Osteocyte (in vitro differentiated cells): ENCODE measurements around the gene PIGT. TPM values are rescaled to one million over a fixed set of nuclear protein-coding genes. Genes with fewer than 3 reads are reported as not detected.

Experiments
- DNase-seq: peaks from one replicate; pipeline ENCODE4 v3.0.0; 2021; ENCODE audit warnings: mixed read lengths; ENCODE audit not compliant: unreplicated experiment; ENCODE audit errors: extremely low spot score
- H3K27ac Mint-ChIP-seq: one replicate; pipeline ENCODE4 v1.8.0; 2021; ENCODE audit warnings: mild to moderate bottlenecking, mixed read lengths; ENCODE audit not compliant: unreplicated experiment
- H3K27me3 Mint-ChIP-seq: one replicate; pipeline ENCODE4 v1.8.0; 2021; ENCODE audit warnings: mixed read lengths; ENCODE audit not compliant: unreplicated experiment
- H3K36me3 Mint-ChIP-seq: one replicate; pipeline ENCODE4 v1.8.0; 2021; ENCODE audit warnings: mixed read lengths; ENCODE audit not compliant: unreplicated experiment
- H3K4me1 Mint-ChIP-seq: one replicate; pipeline ENCODE4 v1.8.0; 2021; ENCODE audit warnings: mixed read lengths; ENCODE audit not compliant: unreplicated experiment
- H3K4me3 Mint-ChIP-seq: one replicate; pipeline ENCODE4 v1.8.0; 2021; ENCODE audit warnings: mild to moderate bottlenecking, moderate library complexity, mixed read lengths; ENCODE audit not compliant: unreplicated experiment
- H3K9me3 Mint-ChIP-seq: one replicate; pipeline ENCODE4 v1.8.0; 2021; ENCODE audit warnings: mixed read lengths; ENCODE audit not compliant: unreplicated experiment
- total RNA-seq: library from RNA; stranded (reverse); gene quantifications from 2 replicates; pipeline ENCODE4 v1.2.1, GENCODE V29; 2021
- TF ChIP-seq, protein P1 (sequence below): fragments of 200-600 bp; sonication (generic); IDR thresholded peaks from 2 replicates; pipeline ENCODE4 v1.5.0; 2021; ENCODE audit warnings: antibody characterized with exemption, mild to moderate bottlenecking, moderate library complexity

PIGT gene
- total RNA-seq, 1 donor from 2014 or later, result 140 TPM

DNA sequence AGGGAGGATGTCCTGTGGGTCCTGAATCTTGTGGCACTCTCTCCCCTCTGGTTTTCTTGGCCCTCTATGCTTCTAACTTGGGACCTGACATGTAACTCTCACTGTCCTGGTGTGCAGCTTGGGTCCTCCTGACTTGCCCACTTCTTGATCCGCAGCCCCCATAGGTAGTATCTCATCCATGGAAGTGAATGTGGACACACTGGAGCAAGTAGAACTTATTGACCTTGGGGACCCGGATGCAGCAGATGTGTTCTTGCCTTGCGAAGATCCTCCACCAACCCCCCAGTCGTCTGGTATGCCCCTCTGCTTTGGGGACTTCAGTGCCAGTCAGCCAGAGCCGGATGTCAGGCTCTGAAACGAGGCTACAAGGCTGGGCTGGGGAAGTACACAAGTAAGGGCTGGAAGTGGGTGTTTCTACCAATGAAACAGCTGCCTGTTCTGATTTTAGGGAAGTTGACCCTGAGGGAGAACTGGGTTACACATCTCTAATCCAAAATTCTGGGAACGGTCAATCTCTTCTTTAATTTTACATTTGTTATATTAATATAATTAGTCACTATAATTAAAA is 7.2 kb upstream of the PIGT start:
- Mint-ChIP-seq H3K9me3 (no peaks in the 10 kb centered on the region), H3K27ac (no peak overlapping the region), H3K4me3 (peak overlapping the region; percentile 32), H3K4me1 (peaks cover 14% of the 10 kb centered on the region), H3K27me3 (no peaks in the 10 kb centered on the region), H3K36me3 (peaks cover 20% of the 10 kb centered on the region)
- peak; percentile 73 for DNase-seq
- TF ChIP-seq, protein P1, sequence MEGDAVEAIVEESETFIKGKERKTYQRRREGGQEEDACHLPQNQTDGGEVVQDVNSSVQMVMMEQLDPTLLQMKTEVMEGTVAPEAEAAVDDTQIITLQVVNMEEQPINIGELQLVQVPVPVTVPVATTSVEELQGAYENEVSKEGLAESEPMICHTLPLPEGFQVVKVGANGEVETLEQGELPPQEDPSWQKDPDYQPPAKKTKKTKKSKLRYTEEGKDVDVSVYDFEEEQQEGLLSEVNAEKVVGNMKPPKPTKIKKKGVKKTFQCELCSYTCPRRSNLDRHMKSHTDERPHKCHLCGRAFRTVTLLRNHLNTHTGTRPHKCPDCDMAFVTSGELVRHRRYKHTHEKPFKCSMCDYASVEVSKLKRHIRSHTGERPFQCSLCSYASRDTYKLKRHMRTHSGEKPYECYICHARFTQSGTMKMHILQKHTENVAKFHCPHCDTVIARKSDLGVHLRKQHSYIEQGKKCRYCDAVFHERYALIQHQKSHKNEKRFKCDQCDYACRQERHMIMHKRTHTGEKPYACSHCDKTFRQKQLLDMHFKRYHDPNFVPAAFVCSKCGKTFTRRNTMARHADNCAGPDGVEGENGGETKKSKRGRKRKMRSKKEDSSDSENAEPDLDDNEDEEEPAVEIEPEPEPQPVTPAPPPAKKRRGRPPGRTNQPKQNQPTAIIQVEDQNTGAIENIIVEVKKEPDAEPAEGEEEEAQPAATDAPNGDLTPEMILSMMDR, result no peak

DNA sequence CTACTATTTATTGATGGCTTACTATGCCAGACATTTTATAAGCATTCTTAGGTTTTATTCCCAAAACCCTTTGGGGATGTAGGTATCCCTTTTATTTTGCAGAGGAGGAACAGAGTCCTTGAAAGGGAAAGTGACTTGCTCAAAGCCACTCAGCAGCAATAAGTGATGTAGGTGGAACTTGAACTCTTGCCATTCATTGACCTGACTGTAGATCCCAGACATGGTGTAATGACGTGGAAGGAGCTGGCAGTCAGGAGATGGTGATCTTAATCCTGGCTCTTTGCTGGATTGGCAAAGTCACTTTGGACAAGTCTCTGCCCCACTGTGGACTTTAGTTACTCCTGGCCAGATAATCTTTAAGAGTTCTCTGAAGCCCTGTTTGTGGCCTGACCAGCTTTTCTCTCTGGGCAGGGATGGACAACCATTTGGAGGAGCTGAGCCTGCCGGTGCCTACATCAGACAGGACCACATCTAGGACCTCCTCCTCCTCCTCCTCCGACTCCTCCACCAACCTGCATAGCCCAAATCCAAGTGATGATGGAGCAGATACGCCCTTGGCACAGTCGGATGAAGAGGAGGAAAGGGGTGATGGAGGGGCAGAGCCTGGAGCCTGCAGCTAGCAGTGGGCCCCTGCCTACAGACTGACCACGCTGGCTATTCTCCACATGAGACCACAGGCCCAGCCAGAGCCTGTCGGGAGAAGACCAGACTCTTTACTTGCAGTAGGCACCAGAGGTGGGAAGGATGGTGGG is 6.2 kb upstream of the PIGT start:
- Mint-ChIP-seq H3K9me3 (no peaks in the 10 kb centered on the region), H3K36me3 (peaks cover 20% of the 10 kb centered on the region), H3K27ac (no peak overlapping the region), H3K4me3 (no peak overlapping the region), H3K4me1 (peaks cover 14% of the 10 kb centered on the region), H3K27me3 (peaks cover 2% of the 10 kb centered on the region)
- DNase-seq, result peak; percentile 68
- TF ChIP-seq, protein P1, result no peak

GRCh38 chr20:45410887-45411286 is 5.1 kb upstream of the PIGT start:
- Mint-ChIP-seq H3K36me3 (peaks cover 20% of the 10 kb centered on the region), H3K4me3 (no peak overlapping the region), H3K27me3 (peaks cover 2% of the 10 kb centered on the region), H3K4me1 (peaks cover 17% of the 10 kb centered on the region), H3K9me3 (no peaks in the 10 kb centered on the region), H3K27ac (no peak overlapping the region)
- DNase-seq, result no peak
- TF ChIP-seq, protein P1, result no peak

- Mint-ChIP-seq H3K4me1 (peaks cover 26% of the 10 kb centered on the region), H3K4me3 (no peak overlapping the region), H3K9me3 (no peaks in the 10 kb centered on the region), H3K27ac (no peak overlapping the region), H3K27me3 (peaks cover 2% of the 10 kb centered on the region), H3K36me3 (peaks cover 20% of the 10 kb centered on the region)
- TF ChIP-seq, protein P1, result no peak
- DNase-seq, result no peak
Measured at GRCh38 chr20:45412653-45413052, 3.3 kb upstream of the PIGT start.

DNA sequence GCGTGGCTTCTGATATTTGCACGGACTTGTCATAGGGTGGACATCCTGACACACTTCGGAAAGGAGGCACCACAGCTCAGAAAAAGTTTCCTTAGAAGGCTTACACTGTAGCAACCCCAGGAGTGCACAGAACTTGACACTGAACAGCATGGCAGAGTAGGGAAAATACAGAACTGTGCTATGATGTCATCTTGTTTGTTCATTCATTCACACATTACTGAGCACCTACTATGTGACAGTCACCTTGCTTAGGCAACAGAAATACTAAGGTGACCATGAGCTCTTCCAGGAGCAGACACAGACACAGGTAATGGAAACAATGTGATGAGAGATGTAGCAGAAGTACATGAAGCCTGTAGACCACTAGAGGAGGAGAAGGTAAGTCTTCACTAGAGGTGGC is 2.5 kb upstream of the PIGT start:
- Mint-ChIP-seq H3K4me1 (peaks cover 24% of the 10 kb centered on the region), H3K4me3 (no peak overlapping the region), H3K36me3 (peaks cover 20% of the 10 kb centered on the region), H3K27ac (no peak overlapping the region), H3K9me3 (no peaks in the 10 kb centered on the region), H3K27me3 (peaks cover 2% of the 10 kb centered on the region)
- no peak for DNase-seq
- TF ChIP-seq, protein P1, result no peak
